Measurements from ENCODE around the gene JAKMIP1.

DNA sequence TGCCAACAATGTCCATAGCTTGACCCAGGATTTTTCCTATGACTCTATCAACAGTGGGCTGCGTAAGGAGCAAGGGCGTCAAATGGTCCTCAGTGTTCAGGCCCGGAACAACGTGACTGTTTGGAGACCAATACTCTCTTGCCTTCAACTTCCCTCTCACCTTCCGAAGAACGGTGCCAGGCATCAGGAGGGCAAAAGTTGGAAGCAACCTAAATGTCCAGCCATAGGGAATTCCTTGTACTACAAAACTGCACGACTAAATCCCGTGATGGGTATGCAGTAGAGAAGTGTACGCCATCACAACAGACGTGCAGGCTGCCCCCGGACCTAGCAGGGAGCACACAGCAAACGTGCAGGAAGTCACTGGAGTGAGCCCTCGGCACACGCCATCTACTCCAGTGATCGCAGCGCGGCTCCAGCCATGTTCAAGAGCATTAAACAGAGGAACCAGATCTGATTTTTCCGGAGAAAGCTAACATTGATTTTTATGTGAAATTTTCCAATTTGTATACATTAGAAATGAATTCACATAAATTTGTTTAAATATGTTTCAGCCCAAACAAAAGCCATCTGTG is 79.0 kb downstream of the JAKMIP1 start:
- no peak for TF ChIP-seq CTCF (conservative IDR thresholded peaks at IDR 0.05; ENCODE audit: low read length)
- TF ChIP-seq EZH2phosphoT487 (IDR thresholded peaks at IDR 0.05; ENCODE audit: borderline replicate concordance, low read depth, low read length): no peak

Data from OCI-LY7 (cell line).